H1 (cell line): ENCODE measurements around the gene FAR1. TPM values are rescaled to one million over a fixed set of nuclear protein-coding genes. Genes with fewer than 3 reads are reported as not detected.

ENCODE experiments used
- CTCF ChIA-PET: fragments of 300-600 bp; sonication (Branson Sonifier 250); formaldehyde crosslinking; loops from one replicate; lab custom pipeline; 2021; ENCODE audit not compliant: partially characterized antibody; lab: Charles Lee
- POLR2A ChIA-PET: fragments of 300-600 bp; sonication (Branson Sonifier 250); formaldehyde crosslinking; loops from one replicate; lab custom pipeline; 2021; ENCODE audit warnings: inconsistent platforms; ENCODE audit not compliant: partially characterized antibody; lab: Charles Lee
- DNase-seq, 2 experiments: peaks; one replicate each; pipeline versions ENCODE4 v3.0.0 to v3.0.0-alpha.2; 2010 to 2022; ENCODE audit warnings: low spot score in 2 of 2, low read depth in 1 of 2, mixed read lengths in 1 of 2
- FAIRE-seq: peaks from 2 replicates; lab custom pipeline; 2011; peaks lifted over from hg19 to GRCh38; lab: Jason Lieb, UNC
- H2AFZ ChIP-seq: 2 replicates; pipeline ENCODE4 v1.8.1; 2012; ENCODE audit warnings: low read length, inconsistent platforms
- H2AK5ac ChIP-seq: 2 replicates; pipeline ENCODE4 v1.6.1; 2013; ENCODE audit warnings: low read depth, low read length
- H2BK120ac ChIP-seq: replicated peaks from 2 replicates; pipeline ENCODE3; 2013; ENCODE audit warnings: low read depth, low read length, inconsistent platforms
- H2BK12ac ChIP-seq: 2 replicates; pipeline ENCODE4 v1.6.1; 2013; ENCODE audit warnings: low read depth, low read length
- H2BK15ac ChIP-seq: 2 replicates; pipeline ENCODE4 v1.6.1; 2013; ENCODE audit warnings: low read length
- H2BK20ac ChIP-seq: 2 replicates; pipeline ENCODE4 v1.6.1; 2013; ENCODE audit warnings: low read length
- H2BK5ac ChIP-seq: 2 replicates; pipeline ENCODE4 v1.6.1; 2013; ENCODE audit warnings: low read depth, low read length
- H3K14ac ChIP-seq: 2 replicates; pipeline ENCODE4 v1.6.1; 2013; ENCODE audit warnings: inconsistent platforms; ENCODE audit not compliant: insufficient read length
- H3K18ac ChIP-seq: 2 replicates; pipeline ENCODE4 v1.6.1; 2013; ENCODE audit warnings: low read length; ENCODE audit errors: extremely low read depth
- H3K23ac ChIP-seq: 2 replicates; pipeline ENCODE4 v1.6.1; 2013; ENCODE audit warnings: inconsistent platforms; ENCODE audit not compliant: insufficient read length
- H3K23me2 ChIP-seq: 2 replicates; pipeline ENCODE4 v1.6.1; 2013; ENCODE audit warnings: low read depth, low read length
- H3K27ac ChIP-seq: 2 replicates; pipeline ENCODE4 v1.6.1; 2011; ENCODE audit warnings: low read depth, low read length, inconsistent platforms
- H3K27me3 ChIP-seq, 4 experiments: replicated peaks in 1 of 4; 1 replicate in 1 of 4; 2 replicates in 3 of 4; pipeline versions ENCODE4 v1.6.1 to v1.8.1; 2011 to 2013; ENCODE audit warnings: low read length in 3 of 4, mild to moderate bottlenecking in 3 of 4, inconsistent platforms in 2 of 4, mixed read lengths in 2 of 4, moderate library complexity in 1 of 4; ENCODE audit not compliant: control insufficient read depth in 3 of 4, insufficient read depth in 3 of 4; ENCODE audit errors: extremely low read depth in 1 of 4
- H3K36me3 ChIP-seq, 4 experiments: 2 replicates each; pipeline versions ENCODE4 v1.6.1 to v1.8.1; 2011 to 2013; ENCODE audit warnings: mild to moderate bottlenecking in 4 of 4, low read length in 3 of 4, moderate library complexity in 2 of 4, control low read depth in 1 of 4, inconsistent platforms in 1 of 4; ENCODE audit not compliant: insufficient read depth in 4 of 4, control insufficient read depth in 2 of 4
- H3K4ac ChIP-seq: replicated peaks from 2 replicates; pipeline ENCODE3; 2013; ENCODE audit warnings: low read length, low read depth, mixed read lengths, inconsistent platforms; ENCODE audit not compliant: insufficient read length
- H3K4me1 ChIP-seq, 4 experiments: replicated peaks in 1 of 4; 1 replicate in 1 of 4; 2 replicates in 3 of 4; pipeline versions ENCODE4 v1.6.1 to v1.8.1; 2011 to 2013; ENCODE audit warnings: low read length in 3 of 4, inconsistent platforms in 2 of 4, mixed read lengths in 1 of 4; ENCODE audit not compliant: insufficient read depth in 4 of 4, control insufficient read depth in 3 of 4
- H3K4me2 ChIP-seq, 2 experiments: 2 replicates each; pipeline versions ENCODE4 v1.6.1 to v1.8.1; 2011 to 2013; ENCODE audit warnings: low read depth in 2 of 2, low read length in 2 of 2, control low read depth in 1 of 2, inconsistent platforms in 1 of 2, mild to moderate bottlenecking in 1 of 2; ENCODE audit not compliant: insufficient read depth in 1 of 2
- H3K4me3 ChIP-seq, 4 experiments: fragments of 200-600, 300-600 bp in 1 of 4; sonication (generic), shearing (Covaris generic), sonication (Bioruptor Twin) in 1 of 4; 2 replicates each; pipeline versions ENCODE4 v1.5.1 to v1.8.1; 2011 to 2016; ENCODE audit warnings: low read length in 4 of 4, low read depth in 3 of 4, control low read depth in 2 of 4, inconsistent platforms in 2 of 4, mild to moderate bottlenecking in 2 of 4, mixed read lengths in 1 of 4, moderate library complexity in 1 of 4; ENCODE audit not compliant: insufficient read depth in 2 of 4; ENCODE audit errors: extremely low read depth in 1 of 4
- H3K56ac ChIP-seq: replicated peaks from 2 replicates; pipeline ENCODE3; 2013; ENCODE audit warnings: low read depth, mild to moderate bottlenecking, mixed read lengths, low read length, inconsistent platforms; ENCODE audit not compliant: insufficient read length
- H3K79me1 ChIP-seq: 2 replicates; pipeline ENCODE4 v1.6.1; 2013; ENCODE audit warnings: low read depth, low read length, control low read depth
- H3K79me2 ChIP-seq, 2 experiments: 2 replicates each; pipeline versions ENCODE4 v1.6.1 to v1.8.1; 2012 to 2013; ENCODE audit warnings: low read length in 2 of 2, mild to moderate bottlenecking in 2 of 2, inconsistent platforms in 1 of 2; ENCODE audit not compliant: insufficient read depth in 2 of 2, control insufficient read depth in 1 of 2
- H3K9ac ChIP-seq, 4 experiments: replicated peaks in 1 of 4; 1 replicate in 1 of 4; 2 replicates in 3 of 4; pipeline versions ENCODE4 v1.6.1 to v1.8.1; 2011 to 2013; ENCODE audit warnings: low read depth in 3 of 4, low read length in 3 of 4, control low read depth in 2 of 4, mild to moderate bottlenecking in 2 of 4, moderate library complexity in 2 of 4, inconsistent platforms in 1 of 4; ENCODE audit errors: extremely low read depth in 1 of 4
- H3K9me3 ChIP-seq, 2 experiments: 2 replicates each; pipeline versions ENCODE4 v1.6.1 to v1.8.1; 2012 to 2013; ENCODE audit warnings: mild to moderate bottlenecking in 2 of 2, moderate library complexity in 2 of 2, control low read depth in 1 of 2, inconsistent platforms in 1 of 2, low read depth in 1 of 2, low read length in 1 of 2, mixed read lengths in 1 of 2; ENCODE audit not compliant: insufficient read depth in 2 of 2
- H4K20me1 ChIP-seq, 2 experiments: replicated peaks in 1 of 2; 2 replicates each; pipeline versions ENCODE3 to v1.8.1; 2011 to 2013; ENCODE audit warnings: inconsistent platforms in 2 of 2, low read length in 2 of 2, mild to moderate bottlenecking in 1 of 2; ENCODE audit not compliant: insufficient read depth in 2 of 2, control insufficient read depth in 1 of 2
- H4K5ac ChIP-seq: 2 replicates; pipeline ENCODE4 v1.6.1; 2013; ENCODE audit warnings: low read length, low read depth, mixed read lengths, inconsistent platforms; ENCODE audit not compliant: insufficient read length
- H4K8ac ChIP-seq: 2 replicates; pipeline ENCODE4 v1.8.0; 2013; ENCODE audit warnings: mild to moderate bottlenecking, moderate library complexity, low read length, inconsistent platforms; ENCODE audit not compliant: insufficient read depth; ENCODE audit errors: extremely low read depth
- H4K91ac ChIP-seq: replicated peaks from 2 replicates; pipeline ENCODE3; 2013; ENCODE audit warnings: low read length, mixed read lengths, inconsistent platforms; ENCODE audit not compliant: insufficient read length
- CTBP2 ChIP-seq: IDR thresholded peaks from 2 replicates; pipeline ENCODE4 v1.7.0; 2011; ENCODE audit warnings: borderline replicate concordance, mild to moderate bottlenecking, moderate library complexity, mixed read lengths, low read length; ENCODE audit not compliant: insufficient read depth, insufficient read length
- GTF2F1 ChIP-seq: IDR thresholded peaks from 2 replicates; pipeline ENCODE4 v1.6.1; 2012; ENCODE audit warnings: low read depth, low read length, improper control_type of control experiment, borderline replicate concordance
- JUND ChIP-seq: IDR thresholded peaks from 2 replicates; pipeline ENCODE4 v1.6.1; 2011; ENCODE audit warnings: mild to moderate bottlenecking, improper control_type of control experiment, low read length
- KDM4A ChIP-seq: IDR thresholded peaks from one replicate; pipeline ENCODE4 v1.7.1; 2012; ENCODE audit warnings: low read depth, mild to moderate bottlenecking, moderate library complexity, low read length, inconsistent platforms; ENCODE audit not compliant: severe bottlenecking
- MAX ChIP-seq: IDR thresholded peaks from 2 replicates; pipeline ENCODE4 v1.6.1; 2012; ENCODE audit warnings: inconsistent platforms
- SP4 ChIP-seq: IDR thresholded peaks from 2 replicates; pipeline ENCODE4 v1.6.1; 2012; ENCODE audit warnings: low read length, inconsistent platforms
- WGBS, 2 experiments: shearing (Covaris generic) in 1 of 2; methylation state at CpG; one replicate each; pipeline versions ENCODE4 v1.1.6 to v1.1.7; 2013 to 2015; ENCODE audit warnings: low lambda C conversion rate in 2 of 2, mixed read lengths in 2 of 2, inconsistent platforms in 1 of 2, low coverage in 1 of 2, missing lambda C conversion rate in 1 of 2; ENCODE audit not compliant: insufficient replicate concordance in 2 of 2, insufficient coverage in 1 of 2, insufficient read length in 1 of 2; ENCODE audit errors: extremely low coverage in 1 of 2, missing lambda C conversion rate in 1 of 2; 5-methylcytosine and 5-hydroxymethylcytosine counted together
- polyA plus RNA-seq, 7 experiments: library from polyadenylated mRNA; depleted of rRNA in 3 of 7; stranded (reverse) in 5 of 7; unstranded in 2 of 7; fragments of >200 nt in 5 of 7; fragments of 200-250 nt in 2 of 7; gene quantifications; 1 replicate in 5 of 7; 2 replicates in 1 of 7; 4 replicates in 1 of 7; pipeline versions ENCODE4 v1.2.1 to v1.2.3, GENCODE V29; 2011 to 2013; ENCODE audit warnings: missing spikeins in 2 of 7, mixed read lengths in 2 of 7
- total RNA-seq: library from RNA; stranded (reverse); fragmentation: NEBNext Ultra II Directional; extraction: Animal tissue kit (Norgen Biotek cat#: 25700); gene quantifications from 2 replicates; pipeline ENCODE4 v1.2.1, GENCODE V29; 2021
- TF ChIP-seq, protein P1 (sequence below), 3 experiments: IDR thresholded peaks; 1 replicate in 2 of 3; 2 replicates in 1 of 3; pipeline versions ENCODE4 v1.5.1 to v1.6.1; 2011; ENCODE audit warnings: low read length in 3 of 3, mild to moderate bottlenecking in 3 of 3, inconsistent platforms in 2 of 3, low read depth in 1 of 3, moderate library complexity in 1 of 3; ENCODE audit not compliant: insufficient read depth in 1 of 3; ENCODE audit errors: control extremely low read depth in 1 of 3

The FAR1 gene
- total and polyA plus RNA-seq, 2 of the 8 experiments (the other 6 are each of a cell fraction or from before 2014, with no cell fraction given), result 29.7 to 68.5 TPM

- H4K91ac ChIP-seq, result peak overlapping the region; percentile 77
- H3K4me3 ChIP-seq, result no peak overlapping the region
- H3K23ac ChIP-seq, result no peak overlapping the region
- no peak overlapping the region for H2BK120ac ChIP-seq
- TF ChIP-seq, protein P1, sequence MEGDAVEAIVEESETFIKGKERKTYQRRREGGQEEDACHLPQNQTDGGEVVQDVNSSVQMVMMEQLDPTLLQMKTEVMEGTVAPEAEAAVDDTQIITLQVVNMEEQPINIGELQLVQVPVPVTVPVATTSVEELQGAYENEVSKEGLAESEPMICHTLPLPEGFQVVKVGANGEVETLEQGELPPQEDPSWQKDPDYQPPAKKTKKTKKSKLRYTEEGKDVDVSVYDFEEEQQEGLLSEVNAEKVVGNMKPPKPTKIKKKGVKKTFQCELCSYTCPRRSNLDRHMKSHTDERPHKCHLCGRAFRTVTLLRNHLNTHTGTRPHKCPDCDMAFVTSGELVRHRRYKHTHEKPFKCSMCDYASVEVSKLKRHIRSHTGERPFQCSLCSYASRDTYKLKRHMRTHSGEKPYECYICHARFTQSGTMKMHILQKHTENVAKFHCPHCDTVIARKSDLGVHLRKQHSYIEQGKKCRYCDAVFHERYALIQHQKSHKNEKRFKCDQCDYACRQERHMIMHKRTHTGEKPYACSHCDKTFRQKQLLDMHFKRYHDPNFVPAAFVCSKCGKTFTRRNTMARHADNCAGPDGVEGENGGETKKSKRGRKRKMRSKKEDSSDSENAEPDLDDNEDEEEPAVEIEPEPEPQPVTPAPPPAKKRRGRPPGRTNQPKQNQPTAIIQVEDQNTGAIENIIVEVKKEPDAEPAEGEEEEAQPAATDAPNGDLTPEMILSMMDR (IDR thresholded peaks at IDR 0.05; ENCODE audit: control extremely low read depth in 1 of 3, insufficient read depth in 1 of 3, low read depth in 1 of 3, low read length in 3 of 3), result no peak
- TF ChIP-seq SP4 (no peak), KDM4A (no peak), MAX (peak; percentile 51; the same call in 1 of the 2 replicates), JUND (no peak), GTF2F1 (no peak), CTBP2 (no peak)
- no peaks in the 10 kb centered on the region for H3K36me3 ChIP-seq
- peaks cover 2% of the 10 kb centered on the region; the same call in 1 of the 2 replicates for H3K23me2 ChIP-seq
- H2BK5ac ChIP-seq, result no peak overlapping the region
- no peak overlapping the region for H3K4ac ChIP-seq
- DNase-seq (no peak), FAIRE-seq (no peak)
- ChIA-PET POLR2A (interaction anchor here (1.1 kb wide), 1 partner anchor 502 kb away, joined by 4 read pairs; no protein-coding TSS in a partner anchor), CTCF (interaction anchor here (1.3 to 6.5 kb wide), 3 partner anchors 8 to 12 kb away, joined by 3 to 44 read pairs (median 4); no protein-coding TSS in a partner anchor)
- peaks cover 0 to 5% (median 0%) of the 10 kb centered on the region in 4 experiments; a peak in 2 of 7 replicates for H3K4me1 ChIP-seq
- H2BK20ac ChIP-seq, result no peak overlapping the region
- no peaks in the 10 kb centered on the region for H3K9me3 ChIP-seq
- 77% methylated on average over 9 of the region's 9 CpGs; no CpG with 5 or more reads in 1 of the 2 experiments for WGBS, 2 experiments
- no peak overlapping the region for H4K5ac ChIP-seq
- no peak overlapping the region for H3K9ac ChIP-seq
- no peak overlapping the region for H2BK12ac ChIP-seq
- no peak overlapping the region for H3K4me2 ChIP-seq
- H4K8ac ChIP-seq, result no peak overlapping the region
- H2AK5ac ChIP-seq, result no peak overlapping the region
- no peaks in the 10 kb centered on the region for H3K79me1 ChIP-seq
- H3K27ac ChIP-seq, result no peak overlapping the region
- no peak overlapping the region for H2BK15ac ChIP-seq
- peak overlapping the region; percentile 30; the same call in 1 of the 2 replicates for H2AFZ ChIP-seq
- H3K14ac ChIP-seq, result no peak overlapping the region
- H3K27me3 ChIP-seq, result no peaks in the 10 kb centered on the region
- no peak overlapping the region for H3K56ac ChIP-seq
- no peaks in the 10 kb centered on the region for H4K20me1 ChIP-seq
- H3K79me2 ChIP-seq, result no peaks in the 10 kb centered on the region
- H3K18ac ChIP-seq, result no peak overlapping the region
These were observed 90.6 kb downstream of the FAR1 start for GRCh38 chr11:13759050-13759449.
